Fibroblast of skin of right quadriceps (primary cell): ENCODE data around the gene SLC35D2.
"Not testable (repeated sequence)": the region's sequence is repeated elsewhere in the genome, so short reads cannot be mapped to it uniquely, and the experiment has no call there.

Experiments
- DNase-seq: peaks from one replicate; pipeline ENCODE4 v3.0.0-alpha.2; 2013

Gene SLC35D2

GRCh38 chr9:96350866-96351265 lies 32.6 kb downstream of the SLC35D2 start:
- no peak for DNase-seq

GRCh38 chr9:96348261-96348660 lies 35.2 kb downstream of the SLC35D2 start:
- DNase-seq = no peak

- no peak for DNase-seq
Observed at GRCh38 chr9:96345551-96345950, 38.0 kb downstream of the SLC35D2 start.

GRCh38 chr9:96344458-96345180 lies 38.9 kb downstream of the SLC35D2 start:
- peak; percentile 87 for DNase-seq

- no peak for DNase-seq
Observed at GRCh38 chr9:96343515-96344360, 39.8 kb downstream of the SLC35D2 start.

GRCh38 chr9:96342571-96343245 lies 40.8 kb downstream of the SLC35D2 start:
- DNase-seq = no peak

- DNase-seq = no peak
Observed at GRCh38 chr9:96340707-96341106, 42.8 kb downstream of the SLC35D2 start.

- no peak for DNase-seq
Observed at GRCh38 chr9:96338299-96338698, 45.2 kb downstream of the SLC35D2 start.

GRCh38 chr9:96333958-96334357 lies 49.6 kb downstream of the SLC35D2 start:
- no peak for DNase-seq

- peak; percentile 32 for DNase-seq
Observed at GRCh38 chr9:96331236-96331947, 52.1 kb downstream of the SLC35D2 start.

- peak; percentile 60 for DNase-seq
Observed at GRCh38 chr9:96327694-96328352, 55.7 kb downstream of the SLC35D2 start.

- DNase-seq = no peak
Observed at GRCh38 chr9:96323169-96323568, 60.3 kb downstream of the SLC35D2 start.

- DNase-seq = not testable (repeated sequence)
Observed at GRCh38 chr9:96322736-96323135, 60.8 kb downstream of the SLC35D2 start.

- not testable (repeated sequence) for DNase-seq
Observed at GRCh38 chr9:96322210-96322609, 61.3 kb downstream of the SLC35D2 start.

GRCh38 chr9:96321515-96321914 lies 62.0 kb downstream of the SLC35D2 start:
- DNase-seq = no peak

- DNase-seq = no peak
Observed at GRCh38 chr9:96320749-96321280, 62.7 kb downstream of the SLC35D2 start.

- no peak for DNase-seq
Observed at GRCh38 chr9:96318921-96319565, 64.5 kb downstream of the SLC35D2 start.

GRCh38 chr9:96317335-96317980 lies 66.1 kb downstream of the SLC35D2 start:
- DNase-seq = peak; percentile 48

GRCh38 chr9:96309850-96310249 lies 73.7 kb downstream of the SLC35D2 start:
- DNase-seq = no peak

GRCh38 chr9:96306958-96307357 lies 76.6 kb downstream of the SLC35D2 start:
- DNase-seq = not testable (repeated sequence)

GRCh38 chr9:96305171-96305570 lies 78.3 kb downstream of the SLC35D2 start:
- no peak for DNase-seq
